Stimulated activated CD4-positive, alpha-beta T cell treated with anti-CD3 and anti-CD28 coated beads, Interleukin-4, amount 100 ng/mL, for 4 hours (primary cell): ENCODE measurements around the gene SFR1.

ENCODE experiments used
- DNase-seq, 2 experiments: peaks; one replicate each; pipeline ENCODE4 v3.0.0-alpha.2; 2020

The SFR1 gene

GRCh38 chr10:104121485-104122224 is at the start of gene SFR1:
Gene SFR1, plus strand, starts transcription at chr10:104122171. Its CDS starts 13 bp downstream, at chr10:104122184.
- DNase-seq: peak; percentile 98 to 99

GRCh38 chr10:104072786-104073185 is 49.2 kb upstream of the SFR1 start:
- DNase-seq: no peak

GRCh38 chr10:104074505-104074904 is 47.5 kb upstream of the SFR1 start:
- no peak for DNase-seq

- DNase-seq: no peak
Observed at GRCh38 chr10:104076743-104077160, 45.2 kb upstream of the SFR1 start.

- no peak for DNase-seq
Observed at GRCh38 chr10:104077247-104077646, 44.7 kb upstream of the SFR1 start.

- DNase-seq: no peak
Observed at GRCh38 chr10:104077663-104078151, 44.3 kb upstream of the SFR1 start.

GRCh38 chr10:104080762-104081161 is 41.2 kb upstream of the SFR1 start:
- no peak for DNase-seq

- no peak for DNase-seq
Observed at GRCh38 chr10:104081998-104082397, 40.0 kb upstream of the SFR1 start.

- DNase-seq: no peak
Observed at GRCh38 chr10:104084482-104085142, 37.4 kb upstream of the SFR1 start.

- DNase-seq: no peak
Observed at GRCh38 chr10:104085801-104086400, 36.1 kb upstream of the SFR1 start, which contains the start of gene COL17A1. Gene COL17A1, minus strand, starts transcription at chr10:104085880. Its CDS starts 5,207 bp downstream, at chr10:104080673.

GRCh38 chr10:104088239-104088638 is 33.7 kb upstream of the SFR1 start:
- DNase-seq: no peak

GRCh38 chr10:104089621-104090020 is 32.4 kb upstream of the SFR1 start:
- no peak for DNase-seq

GRCh38 chr10:104090611-104091010 is 31.4 kb upstream of the SFR1 start:
- DNase-seq: no peak

- no peak for DNase-seq
Observed at GRCh38 chr10:104092749-104093148, 29.2 kb upstream of the SFR1 start.

- DNase-seq: no peak
Observed at GRCh38 chr10:104096692-104097091, 25.3 kb upstream of the SFR1 start.

GRCh38 chr10:104098358-104098925 is 23.5 kb upstream of the SFR1 start:
- DNase-seq: no peak

GRCh38 chr10:104099269-104099668 is 22.7 kb upstream of the SFR1 start:
- no peak for DNase-seq

- DNase-seq: no peak
Observed at GRCh38 chr10:104099941-104100340, 22.0 kb upstream of the SFR1 start.

- no peak for DNase-seq
Observed at GRCh38 chr10:104100795-104101194, 21.2 kb upstream of the SFR1 start.

- DNase-seq: no peak
Observed at GRCh38 chr10:104101902-104102301, 20.1 kb upstream of the SFR1 start.

- DNase-seq: no peak
Observed at GRCh38 chr10:104103956-104104355, 18.0 kb upstream of the SFR1 start.

- DNase-seq: no peak
Observed at GRCh38 chr10:104104418-104104817, 17.6 kb upstream of the SFR1 start.

- DNase-seq: no peak
Observed at GRCh38 chr10:104104926-104105325, 17.0 kb upstream of the SFR1 start.
